Activated CD4-positive, alpha-beta memory T cell treated with anti-CD3 and anti-CD28 coated beads for 36 hours (primary cell): ENCODE measurements around the gene PRDM11. TPM values are rescaled to one million over a fixed set of nuclear protein-coding genes. Genes with fewer than 3 reads are reported as not detected.

Experiments
- CTCF ChIA-PET: fragments of 350-600 bp; sonication (Branson Sonifier 250); formaldehyde crosslinking; loops from one replicate; lab custom pipeline; 2021; ENCODE audit warnings: antibody characterized with exemption, inconsistent platforms; lab: Charles Lee
- POLR2A ChIA-PET: fragments of 350-600 bp; sonication (Branson Sonifier 250); formaldehyde crosslinking; loops from one replicate; lab custom pipeline; 2021; ENCODE audit warnings: antibody characterized with exemption; lab: Charles Lee
- DNase-seq: peaks from one replicate; pipeline ENCODE4 v3.0.0-alpha.2; 2020
- H3K27ac Mint-ChIP-seq: one replicate; pipeline ENCODE4 v1.8.0; 2021; ENCODE audit warnings: mixed read lengths
- H3K27me3 Mint-ChIP-seq: one replicate; pipeline ENCODE4 v1.8.0; 2021; ENCODE audit warnings: mixed read lengths
- H3K36me3 Mint-ChIP-seq: one replicate; pipeline ENCODE4 v1.8.0; 2021; ENCODE audit warnings: mixed read lengths
- H3K4me1 Mint-ChIP-seq: one replicate; pipeline ENCODE4 v1.8.0; 2021; ENCODE audit warnings: low read depth, mixed read lengths
- H3K4me3 Mint-ChIP-seq: one replicate; pipeline ENCODE4 v1.8.0; 2021; ENCODE audit warnings: mild to moderate bottlenecking, mixed read lengths
- H3K9me3 Mint-ChIP-seq: one replicate; pipeline ENCODE4 v1.8.0; 2021; ENCODE audit warnings: mixed read lengths
- intact Hi-C: fragments of 100-400 bp; cut with micrococcal nuclease; formaldehyde crosslinking; loops from one replicate; pipeline ENCODE4 v1.15.1; 2023
- total RNA-seq, 2 experiments: library from RNA; stranded (reverse); gene quantifications; one replicate each; pipeline ENCODE4 v1.2.3, GENCODE V29; 2021

The PRDM11 gene
- total RNA-seq, 2 experiments from 2014 or later = 1.1 to 1.2 TPM

- Mint-ChIP-seq H3K27ac (no peak overlapping the region), H3K9me3 (no peaks in the 10 kb centered on the region), H3K36me3 (no peaks in the 10 kb centered on the region), H3K4me1 (peaks cover 9% of the 10 kb centered on the region), H3K4me3 (no peak overlapping the region), H3K27me3 (peaks cover 12% of the 10 kb centered on the region)
- intact Hi-C loops = loop anchor here (10.0 kb wide), 1 partner anchor 578 kb away; the partner anchor contains the start of gene CD82
- POLR2A ChIA-PET = no interaction called here
- CTCF ChIA-PET = interaction anchor here (0.7 to 1.4 kb wide), 3 partner anchors 32 to 231 kb away, joined by 3 read pairs; no protein-coding TSS in a partner anchor
- DNase-seq = no peak
These were observed 4.0 kb upstream of the PRDM11 start for GRCh38 chr11:45142241-45143055.

- POLR2A ChIA-PET = no interaction called here
- intact Hi-C loops = loop anchor here (10.0 kb wide), 1 partner anchor 579 kb away; the partner anchor contains the start of gene CD82
- CTCF ChIA-PET = interaction anchor here (0.7 to 1.4 kb wide), 3 partner anchors 33 to 232 kb away, joined by 3 read pairs; no protein-coding TSS in a partner anchor
These were observed 2.9 kb upstream of the PRDM11 start for GRCh38 chr11:45143494-45143893.

GRCh38 chr11:45144126-45145082 lies 2.0 kb upstream of the PRDM11 start:
- H3K27ac Mint-ChIP-seq = no peak overlapping the region
- no peaks in the 10 kb centered on the region for H3K36me3 Mint-ChIP-seq
- H3K9me3 Mint-ChIP-seq = no peaks in the 10 kb centered on the region
- POLR2A ChIA-PET = no interaction called here
- H3K4me1 Mint-ChIP-seq = peaks cover 24% of the 10 kb centered on the region
- H3K27me3 Mint-ChIP-seq = peaks cover 8% of the 10 kb centered on the region
- DNase-seq = no peak
- CTCF ChIA-PET = interaction anchor here (0.6 to 1.0 kb wide), 2 partner anchors 208 to 217 kb away, joined by 3 read pairs; no protein-coding TSS in a partner anchor
- intact Hi-C loops = loop anchor here (5.0 to 10.0 kb wide), 2 partner anchors 580 to 1277 kb away; partner anchors contain the start of gene CD82
- H3K4me3 Mint-ChIP-seq = no peak overlapping the region

More at GRCh38 chr11:45143494-45143893, 2.9 kb upstream of the PRDM11 start:
- Mint-ChIP-seq H3K4me1 (peaks cover 19% of the 10 kb centered on the region), H3K27me3 (peaks cover 8% of the 10 kb centered on the region), H3K36me3 (no peaks in the 10 kb centered on the region), H3K27ac (no peak overlapping the region), H3K4me3 (no peak overlapping the region), H3K9me3 (no peaks in the 10 kb centered on the region)
- DNase-seq = no peak

- no peaks in the 10 kb centered on the region for H3K9me3 Mint-ChIP-seq
- H3K27ac Mint-ChIP-seq = no peak overlapping the region
- no peak for DNase-seq
- H3K4me1 Mint-ChIP-seq = peaks cover 24% of the 10 kb centered on the region
- H3K27me3 Mint-ChIP-seq = peaks cover 8% of the 10 kb centered on the region
- POLR2A ChIA-PET = no interaction called here
- intact Hi-C loops = loop anchor here (5.0 to 10.0 kb wide), 2 partner anchors 580 to 1278 kb away; partner anchors contain the start of gene CD82
- H3K4me3 Mint-ChIP-seq = no peak overlapping the region
- peaks cover under 1% of the 10 kb centered on the region for H3K36me3 Mint-ChIP-seq
- CTCF ChIA-PET = interaction anchor here (0.6 kb wide), 1 partner anchor 209 kb away, joined by 3 read pairs; no protein-coding TSS in a partner anchor
These were observed 1.4 kb upstream of the PRDM11 start for GRCh38 chr11:45145083-45145378.

GRCh38 chr11:45145379-45146071 lies 914 bp upstream of the PRDM11 start:
- Mint-ChIP-seq H3K27me3 (peaks cover 8% of the 10 kb centered on the region), H3K4me3 (peak overlapping the region; percentile 73), H3K4me1 (peaks cover 24% of the 10 kb centered on the region), H3K9me3 (no peaks in the 10 kb centered on the region), H3K27ac (peak overlapping the region; percentile 74), H3K36me3 (peaks cover 1% of the 10 kb centered on the region)
- ChIA-PET CTCF (interaction anchor here (0.6 kb wide), 1 partner anchor 209 kb away, joined by 3 read pairs; no protein-coding TSS in a partner anchor), POLR2A (no interaction called here)
- intact Hi-C loops = loop anchor here (2.0 to 10.0 kb wide), 3 partner anchors 23 to 1278 kb away; partner anchors contain the start of gene CD82
- no peak for DNase-seq

- Mint-ChIP-seq H3K27me3 (peaks cover 8% of the 10 kb centered on the region), H3K9me3 (no peaks in the 10 kb centered on the region), H3K4me1 (peaks cover 19% of the 10 kb centered on the region), H3K36me3 (peaks cover 1% of the 10 kb centered on the region), H3K4me3 (peak overlapping the region; percentile 82), H3K27ac (peak overlapping the region; percentile 69)
- ChIA-PET CTCF (no interaction called here), POLR2A (interaction anchor here (0.6 to 1.0 kb wide), 2 partner anchors 9 to 12 kb away, joined by 3 to 5 read pairs; no protein-coding TSS in a partner anchor)
- intact Hi-C loops = loop anchor here (2.0 to 10.0 kb wide), 3 partner anchors 22 to 1280 kb away; partner anchors contain the start of gene CD82
- DNase-seq = peak; percentile 95
These were observed 734 bp downstream of the PRDM11 start for GRCh38 chr11:45147017-45147728.

- Mint-ChIP-seq H3K36me3 (peaks cover 1% of the 10 kb centered on the region), H3K4me3 (peak overlapping the region; percentile 82), H3K4me1 (peaks cover 19% of the 10 kb centered on the region), H3K27ac (peak overlapping the region; percentile 69), H3K27me3 (peaks cover 8% of the 10 kb centered on the region), H3K9me3 (no peaks in the 10 kb centered on the region)
- POLR2A ChIA-PET = no interaction called here
- intact Hi-C loops = loop anchor here (2.0 to 10.0 kb wide), 3 partner anchors 21 to 1281 kb away; partner anchors contain the start of gene CD82
- no peak for DNase-seq
- CTCF ChIA-PET = no interaction called here
These were observed 1.6 kb downstream of the PRDM11 start for GRCh38 chr11:45147891-45148675.

GRCh38 chr11:45149483-45150056 lies 3.1 kb downstream of the PRDM11 start:
- peaks cover 6% of the 10 kb centered on the region for H3K27me3 Mint-ChIP-seq
- no peak overlapping the region for H3K4me3 Mint-ChIP-seq
- H3K27ac Mint-ChIP-seq = no peak overlapping the region
- CTCF ChIA-PET = no interaction called here
- H3K4me1 Mint-ChIP-seq = peaks cover 19% of the 10 kb centered on the region
- POLR2A ChIA-PET = no interaction called here
- no peak for DNase-seq
- no peaks in the 10 kb centered on the region for H3K9me3 Mint-ChIP-seq
- H3K36me3 Mint-ChIP-seq = peaks cover 1% of the 10 kb centered on the region
- intact Hi-C loops = loop anchor here (5.0 to 10.0 kb wide), 2 partner anchors 585 to 1282 kb away; partner anchors contain the start of gene CD82

- DNase-seq = no peak
- no peak overlapping the region for H3K4me3 Mint-ChIP-seq
- intact Hi-C loops = no loop called here
- peaks cover 19% of the 10 kb centered on the region for H3K4me1 Mint-ChIP-seq
- H3K27ac Mint-ChIP-seq = no peak overlapping the region
- ChIA-PET CTCF (no interaction called here), POLR2A (no interaction called here)
- no peaks in the 10 kb centered on the region for H3K9me3 Mint-ChIP-seq
- peaks cover 4% of the 10 kb centered on the region for H3K27me3 Mint-ChIP-seq
- peaks cover 1% of the 10 kb centered on the region for H3K36me3 Mint-ChIP-seq
These were observed 3.9 kb downstream of the PRDM11 start for GRCh38 chr11:45150301-45150700.

- CTCF ChIA-PET = no interaction called here
- no peak for DNase-seq
- POLR2A ChIA-PET = no interaction called here
- Mint-ChIP-seq H3K36me3 (peaks cover 1% of the 10 kb centered on the region), H3K27ac (no peak overlapping the region), H3K4me3 (no peak overlapping the region), H3K27me3 (no peaks in the 10 kb centered on the region), H3K4me1 (peaks cover 15% of the 10 kb centered on the region), H3K9me3 (no peaks in the 10 kb centered on the region)
- intact Hi-C loops = no loop called here
These were observed 4.5 kb downstream of the PRDM11 start for GRCh38 chr11:45150943-45151342.
